GM18907 (cell line): ENCODE measurements around the gene GSK3B.
"Not testable (repeated sequence)": the region's sequence is repeated elsewhere in the genome, so short reads cannot be mapped to it uniquely, and the experiment has no call there.

Experiments used
- ATAC-seq: cut with Tn5 transposase; IDR thresholded peaks from one replicate; pipeline ENCODE4 v1.9.1; 2021; ENCODE audit warnings: mild to moderate bottlenecking, moderate library complexity; ENCODE audit not compliant: unreplicated experiment

Gene GSK3B

GRCh38 chr3:119888681-119889080 lies 205.6 kb downstream of the GSK3B start:
- ATAC-seq: not testable (repeated sequence)

- no peak for ATAC-seq
These were observed 208.3 kb downstream of the GSK3B start for GRCh38 chr3:119885746-119886530.

- no peak for ATAC-seq
These were observed 210.1 kb downstream of the GSK3B start for GRCh38 chr3:119884161-119884557.

GRCh38 chr3:119883461-119884160 lies 210.6 kb downstream of the GSK3B start:
- ATAC-seq: no peak

- no peak for ATAC-seq
These were observed 213.3 kb downstream of the GSK3B start for GRCh38 chr3:119880966-119881365.

- no peak for ATAC-seq
These were observed 220.6 kb downstream of the GSK3B start for GRCh38 chr3:119873646-119874045.

- no peak for ATAC-seq
These were observed 221.5 kb downstream of the GSK3B start for GRCh38 chr3:119872773-119873172.

- no peak for ATAC-seq
These were observed 222.7 kb downstream of the GSK3B start for GRCh38 chr3:119871571-119871970.

GRCh38 chr3:119870512-119870911 lies 223.7 kb downstream of the GSK3B start:
- ATAC-seq: no peak

GRCh38 chr3:119864476-119864875 lies 229.8 kb downstream of the GSK3B start:
- no peak for ATAC-seq

- no peak for ATAC-seq
These were observed 231.6 kb downstream of the GSK3B start for GRCh38 chr3:119862616-119863015.

- no peak for ATAC-seq
These were observed 232.6 kb downstream of the GSK3B start for GRCh38 chr3:119861681-119862080.

- ATAC-seq: no peak
These were observed 234.5 kb downstream of the GSK3B start for GRCh38 chr3:119859728-119860127.

GRCh38 chr3:119858957-119859356 lies 235.3 kb downstream of the GSK3B start:
- no peak for ATAC-seq

GRCh38 chr3:119856695-119857094 lies 237.6 kb downstream of the GSK3B start:
- no peak for ATAC-seq

GRCh38 chr3:119849126-119849525 lies 245.1 kb downstream of the GSK3B start:
- no peak for ATAC-seq

- no peak for ATAC-seq
These were observed 252.3 kb downstream of the GSK3B start for GRCh38 chr3:119841808-119842471.

- no peak for ATAC-seq
These were observed 258.7 kb downstream of the GSK3B start for GRCh38 chr3:119835556-119835955.

- no peak for ATAC-seq
These were observed 259.4 kb downstream of the GSK3B start for GRCh38 chr3:119834754-119835370.

- no peak for ATAC-seq
These were observed 262.3 kb downstream of the GSK3B start for GRCh38 chr3:119831941-119832371.

- no peak for ATAC-seq
These were observed 263.2 kb downstream of the GSK3B start for GRCh38 chr3:119831022-119831421.
